ENCODE results near the gene TMEM98. TPM values are rescaled to one million over a fixed set of nuclear protein-coding genes. Genes with fewer than 3 reads are reported as not detected.
A peak's percentile ranks its signal among the peaks of the same experiment; 100 is the strongest.

TMEM98 gene
- total and polyA plus RNA-seq, 9 of the 15 experiments (the other 6 are each of a cell fraction or from before 2014, with no cell fraction given): 33.5 to 164 (median 84.7) TPM

- TF ChIP-seq RERE (CRISPR knock-in tag; IDR thresholded peaks at IDR 0.05; ENCODE audit: borderline replicate concordance) (no peak), MEIS2 (IDR thresholded peaks at IDR 0.05; ENCODE audit: partially characterized antibody) (peak; percentile 98), TEAD1 (CRISPR knock-in tag; IDR thresholded peaks at IDR 0.05) (0 out of 4 replicates have a peak, but pooled peaks of 1 of the 2 experiments have one; percentile 16), ZFP36 (IDR thresholded peaks at IDR 0.05; ENCODE audit: low read depth, low read length, partially characterized antibody) (peak; percentile 60), ZNF318 (IDR thresholded peaks at IDR 0.05; ENCODE audit: borderline replicate concordance in 1 of 2, low read depth in 1 of 2) (peak in 1 of 2 experiments; percentile 41; a peak in 1 of 4 replicates), PRDM10 (IDR thresholded peaks at IDR 0.05; ENCODE audit: partially characterized antibody) (peak; percentile 32)
Measured at GRCh38 chr17:32882734-32883133, 45.2 kb upstream of the TMEM98 start (continued).

Data from K562 (cell line).